Epidermal melanocyte (primary cell): ENCODE results near the gene QSOX2.

ENCODE experiments used
- DNase-seq: peaks from one replicate; pipeline ENCODE4 v3.0.0; 2011; ENCODE audit warnings: low spot score; ENCODE audit not compliant: insufficient read length

Gene QSOX2

GRCh38 chr9:136204838-136205706 is 40.5 kb downstream of the QSOX2 start, which contains the start of gene LHX3:
Gene LHX3 (minus strand): TSS chr9:136205128. CDS start chr9:136205012, 116 bp downstream.
- DNase-seq = peak; percentile 79

- no peak for DNase-seq
These were observed 41.3 kb downstream of the QSOX2 start for GRCh38 chr9:136204145-136204805.

DNA sequence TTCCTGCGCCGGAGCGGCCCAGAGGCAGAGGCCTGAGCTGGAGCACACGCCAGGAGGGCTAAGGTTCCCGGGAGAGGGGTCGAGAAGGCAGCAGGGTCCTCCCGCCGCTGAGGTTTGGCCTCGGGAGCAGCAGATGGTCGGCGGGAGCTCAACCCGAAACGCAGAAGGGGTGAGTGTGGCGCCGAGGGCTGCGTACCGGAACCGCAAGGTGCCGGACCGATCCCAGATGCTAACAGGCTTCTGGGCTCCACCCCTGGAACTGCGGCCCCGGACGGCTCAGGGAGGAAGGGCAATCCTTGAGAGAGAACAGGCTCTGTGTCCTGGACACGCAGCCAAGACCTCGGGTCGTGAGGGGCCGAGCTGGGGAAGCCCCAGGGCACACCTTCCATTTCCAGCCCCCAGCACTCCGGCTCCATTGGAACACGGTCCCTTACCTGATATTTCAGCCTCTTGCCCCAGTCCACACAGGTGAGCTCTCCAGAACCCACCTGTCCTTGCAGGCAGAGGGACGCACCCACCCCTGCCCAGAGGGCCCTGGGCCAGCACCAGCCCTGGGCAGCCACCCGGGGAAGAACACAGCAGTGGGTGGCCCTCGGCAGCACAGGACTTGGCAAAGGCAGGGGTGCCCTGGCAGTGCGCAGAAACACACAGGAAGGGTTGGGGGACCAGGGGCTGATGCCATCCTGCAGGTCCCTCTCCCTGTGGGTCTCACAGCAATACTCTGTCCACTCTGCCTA is 42.0 kb downstream of the QSOX2 start:
- no peak for DNase-seq

- DNase-seq = no peak
These were observed 42.9 kb downstream of the QSOX2 start for GRCh38 chr9:136202454-136203407.

DNA sequence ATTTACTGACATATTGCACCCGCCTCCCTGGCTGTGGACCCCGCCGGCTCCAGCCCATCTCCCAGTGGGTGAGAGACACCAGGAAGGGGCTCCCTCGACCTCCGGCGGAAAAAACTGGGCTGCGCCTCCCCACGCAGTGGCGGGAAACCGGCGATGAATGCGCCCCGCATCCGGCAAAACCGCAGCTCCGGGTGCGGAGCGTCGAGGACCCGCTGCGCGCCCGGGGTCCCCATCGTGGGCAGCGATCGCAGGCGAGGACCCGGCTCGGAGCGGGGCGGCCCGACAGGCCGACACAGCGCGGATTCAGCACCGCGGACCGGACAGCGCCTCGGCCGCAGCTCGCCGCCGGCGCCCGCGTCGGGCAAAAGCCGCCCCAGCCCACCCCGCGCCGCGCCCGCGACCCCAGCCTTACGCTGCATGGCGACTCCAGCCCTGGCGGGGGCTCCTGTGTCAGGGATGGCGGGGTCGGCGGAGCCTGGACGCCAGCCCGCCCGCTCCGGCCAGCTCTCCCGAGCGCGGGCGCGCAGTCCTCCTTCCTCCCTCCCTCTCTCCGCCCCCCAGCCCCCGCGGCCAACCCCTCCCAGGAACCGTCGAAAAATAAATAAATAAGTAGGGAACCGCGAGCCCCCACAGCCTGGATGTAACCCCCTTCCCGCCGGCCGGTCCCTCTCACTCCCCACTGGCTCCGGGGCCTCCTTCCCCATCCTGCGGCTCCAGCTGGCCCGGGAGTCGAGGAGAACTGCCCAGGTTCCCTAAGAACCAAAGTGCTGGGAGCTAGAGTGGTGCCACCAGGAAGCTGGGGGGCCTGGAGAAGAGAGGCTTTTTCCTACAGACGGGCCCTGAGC is 43.8 kb downstream of the QSOX2 start:
- DNase-seq = peak; percentile 71

DNA sequence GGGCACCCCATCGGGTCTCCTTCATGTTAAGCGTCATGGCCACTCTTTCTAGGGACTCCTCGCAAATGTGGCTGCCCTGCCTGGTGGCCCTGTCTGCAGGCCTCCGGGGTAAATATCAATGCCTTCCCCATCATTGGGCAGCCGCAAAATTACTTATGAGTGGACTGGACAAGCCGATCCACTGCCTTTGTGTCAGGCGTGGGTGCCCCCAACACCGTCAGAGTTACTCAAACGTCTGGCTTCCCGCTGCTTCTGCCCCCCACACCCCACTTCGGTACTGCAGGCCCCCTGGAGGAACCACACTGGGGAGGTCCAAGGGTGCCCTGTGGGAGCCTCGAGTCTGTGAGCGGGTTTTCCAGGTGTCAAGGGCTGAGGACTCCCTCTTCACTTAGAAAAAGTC is 44.4 kb downstream of the QSOX2 start:
- DNase-seq = no peak

GRCh38 chr9:136200424-136200823 is 45.2 kb downstream of the QSOX2 start:
- DNase-seq = no peak

DNA sequence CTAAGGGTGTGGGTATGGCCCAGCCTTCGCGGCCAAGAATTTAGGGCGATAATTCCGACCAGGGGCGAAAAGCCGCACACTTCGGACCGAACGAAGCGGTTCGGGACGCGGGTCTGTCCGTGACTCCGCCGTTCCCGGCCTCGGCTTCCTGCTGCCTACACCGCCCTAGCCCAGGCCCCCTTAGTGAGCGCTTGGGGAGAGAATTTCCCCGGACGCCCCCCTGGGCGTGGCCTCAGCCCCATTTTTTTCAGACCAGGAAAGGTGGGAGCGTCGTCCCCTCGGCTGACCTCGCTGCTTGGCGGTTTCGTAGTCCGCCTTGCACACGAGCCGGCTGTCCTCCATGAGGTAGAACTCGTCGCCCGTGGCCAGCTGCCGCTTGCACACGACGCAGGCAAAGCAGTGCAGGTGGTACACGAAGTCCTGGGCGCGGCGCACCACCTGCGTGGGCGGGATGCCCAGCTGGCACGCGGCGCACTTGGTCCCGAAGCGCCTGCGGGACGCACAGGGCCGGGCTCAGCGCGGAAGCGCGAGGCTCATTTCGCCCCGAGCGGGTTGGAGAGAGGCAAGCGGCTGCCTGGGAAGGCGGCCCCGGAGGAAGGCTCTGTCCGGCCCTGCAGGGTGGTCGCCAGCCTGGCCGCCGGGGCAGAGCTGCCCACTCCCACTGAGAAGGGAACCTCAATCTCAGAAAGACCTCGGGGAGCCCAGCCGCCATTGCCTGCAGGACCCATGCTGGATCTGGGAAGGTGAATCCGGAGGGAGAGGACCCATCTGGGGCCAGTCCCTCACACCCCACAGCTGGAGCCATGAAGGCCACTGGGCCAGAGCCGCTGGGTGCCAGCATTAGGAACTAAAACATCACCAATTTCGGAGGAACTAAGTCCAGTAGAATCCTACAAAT is 46.0 kb downstream of the QSOX2 start:
- DNase-seq = no peak

GRCh38 chr9:136198605-136199083 is 47.0 kb downstream of the QSOX2 start:
- no peak for DNase-seq

GRCh38 chr9:136197930-136198604 is 47.5 kb downstream of the QSOX2 start:
- no peak for DNase-seq

GRCh38 chr9:136197084-136197875 is 48.3 kb downstream of the QSOX2 start:
- no peak for DNase-seq

DNA sequence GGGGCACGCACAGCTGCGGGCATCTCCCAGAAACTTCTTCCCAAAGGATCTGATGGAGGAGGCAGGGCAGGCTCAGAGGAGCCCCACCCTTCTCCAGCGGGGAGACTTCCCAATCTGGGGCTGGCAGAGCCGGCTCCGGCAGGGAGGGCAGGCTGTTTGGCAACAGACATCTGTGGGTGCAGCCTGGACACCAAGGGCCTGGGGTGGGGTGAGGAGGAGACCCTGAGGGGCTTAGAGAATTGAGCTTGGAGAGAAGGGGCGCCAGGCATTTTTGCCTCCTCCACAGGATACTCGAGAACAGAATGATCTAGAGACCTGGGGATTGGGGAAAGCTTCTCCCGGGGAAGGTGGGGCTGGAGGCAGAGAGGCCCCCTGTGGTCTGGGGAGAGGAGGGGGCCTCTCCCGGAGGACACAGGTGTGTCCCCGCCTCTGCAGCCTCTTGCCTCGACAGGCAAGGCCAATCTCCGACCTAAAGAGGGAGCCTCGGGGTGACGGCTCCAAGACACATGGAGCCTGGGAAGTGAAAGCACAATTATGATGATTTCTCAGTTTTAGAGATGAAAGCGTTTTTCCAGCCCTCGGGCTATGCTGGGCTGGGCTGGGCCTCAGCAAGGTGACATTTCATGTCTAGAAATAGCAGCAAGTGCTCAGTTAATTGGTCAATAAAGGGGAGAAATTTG is 49.1 kb downstream of the QSOX2 start:
- no peak for DNase-seq

GRCh38 chr9:136194540-136194939 is 51.1 kb downstream of the QSOX2 start:
- no peak for DNase-seq

DNA sequence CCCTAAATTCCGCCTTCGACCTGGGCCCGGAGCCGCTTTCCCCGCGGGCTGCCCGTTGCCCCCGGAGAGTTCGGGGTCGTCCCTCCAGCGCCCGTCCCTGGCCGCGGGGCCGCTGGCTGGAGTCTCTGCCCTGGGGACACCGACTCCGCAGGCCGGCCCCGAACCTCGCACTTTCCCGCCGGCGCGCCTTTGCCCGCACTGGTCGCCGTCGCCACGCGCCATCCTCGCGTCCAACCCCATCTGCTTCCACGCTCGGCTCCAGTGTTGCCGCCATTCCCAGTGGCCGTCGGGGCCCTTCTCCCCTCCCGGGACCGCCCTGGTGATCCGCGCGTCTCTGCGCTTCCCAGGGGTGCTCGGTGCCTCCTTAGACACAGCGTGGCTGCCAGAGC is 51.7 kb downstream of the QSOX2 start:
- DNase-seq = no peak

GRCh38 chr9:136193127-136193890 is 52.3 kb downstream of the QSOX2 start:
- no peak for DNase-seq
